T-cell (primary cell): ENCODE measurements around the gene CCDC38. TPM values are rescaled to one million over a fixed set of nuclear protein-coding genes. Genes with fewer than 3 reads are reported as not detected.
A peak's percentile ranks its signal among the peaks of the same experiment; 100 is the strongest.

Experiments
- ATAC-seq, 4 experiments: fragments of 200-7000 bp in 3 of 4; fragments of 150-1000 bp in 1 of 4; cut with Tn5 transposase; replicated peaks in 1 of 4; 1 replicate in 3 of 4; 2 replicates in 1 of 4; pipeline ENCODE4 v1.10.0; 2021; ENCODE audit warnings: moderate library complexity in 3 of 4, mild to moderate bottlenecking in 2 of 4, moderate number of reproducible peaks in 1 of 4
- CTCF ChIA-PET, 2 donors: fragments of 300-600 bp; sonication (Branson Sonifier 250); formaldehyde crosslinking; loops; one replicate each; lab custom pipeline; 2022; ENCODE audit warnings: antibody characterized with exemption in 2 of 2; lab: Charles Lee
- POLR2A ChIA-PET, 2 donors: fragments of 300-600 bp; sonication (Branson Sonifier 250); formaldehyde crosslinking; loops; one replicate each; lab custom pipeline; 2022; ENCODE audit warnings: antibody characterized with exemption in 2 of 2; lab: Charles Lee
- DNase-seq, 35 experiments: peaks; one replicate each; pipeline versions ENCODE4 v3.0.0 to v3.0.0-alpha.2; 2013 to 2023
- H3K27ac ChIP-seq: one replicate; pipeline ENCODE4 v1.5.1; 2013; ENCODE audit warnings: low read length
- H3K27me3 ChIP-seq, 2 experiments: replicated peaks in 1 of 2; 1 replicate in 1 of 2; 2 replicates in 1 of 2; pipeline versions ENCODE4 v1.6.1 to v1.7.0; 2013; ENCODE audit warnings: low read length in 1 of 2, mixed read lengths in 1 of 2; ENCODE audit not compliant: control insufficient read depth in 2 of 2, insufficient read depth in 2 of 2; ENCODE audit errors: extremely low read depth in 1 of 2
- H3K36me3 ChIP-seq, 2 donors: 1 replicate in 1 of 2; 2 replicates in 1 of 2; pipeline versions ENCODE4 v1.6.1 to v1.7.0; 2013; ENCODE audit warnings: low read length in 1 of 2; ENCODE audit not compliant: control insufficient read depth in 2 of 2, insufficient read depth in 1 of 2; ENCODE audit errors: extremely low read depth in 1 of 2
- H3K4me1 ChIP-seq, 2 experiments: 1 replicate in 1 of 2; 2 replicates in 1 of 2; pipeline versions ENCODE4 v1.6.1 to v1.7.0; 2013; ENCODE audit warnings: low read length in 2 of 2, mixed read lengths in 1 of 2; ENCODE audit not compliant: insufficient read depth in 2 of 2, control insufficient read depth in 1 of 2; ENCODE audit errors: extremely low read depth in 1 of 2
- H3K4me3 ChIP-seq, 2 donors: 1 replicate in 1 of 2; 2 replicates in 1 of 2; pipeline versions ENCODE4 v1.5.1 to v1.7.0; 2013; ENCODE audit warnings: mild to moderate bottlenecking in 2 of 2, low read length in 1 of 2, moderate library complexity in 1 of 2; ENCODE audit not compliant: control insufficient read depth in 1 of 2; ENCODE audit errors: extremely low read depth in 1 of 2
- H3K9me3 ChIP-seq: 2 replicates; pipeline ENCODE4 v1.7.0; 2013
- H3K27ac Mint-ChIP-seq, 2 donors: one replicate each; pipeline ENCODE4 v1.8.0; 2020 to 2021; ENCODE audit warnings: mild to moderate bottlenecking in 2 of 2, mixed read lengths in 2 of 2
- H3K27me3 Mint-ChIP-seq, 2 donors: one replicate each; pipeline ENCODE4 v1.8.0; 2021 to 2022; ENCODE audit warnings: mixed read lengths in 2 of 2
- H3K36me3 Mint-ChIP-seq: one replicate; pipeline ENCODE4 v1.8.0; 2021; ENCODE audit warnings: mixed read lengths
- H3K4me1 Mint-ChIP-seq, 3 donors: one replicate each; pipeline ENCODE4 v1.8.0; 2020 to 2022; ENCODE audit warnings: mixed read lengths in 3 of 3, mild to moderate bottlenecking in 1 of 3
- H3K4me3 Mint-ChIP-seq, 3 donors: one replicate each; pipeline ENCODE4 v1.8.0; 2020 to 2022; ENCODE audit warnings: mild to moderate bottlenecking in 3 of 3, mixed read lengths in 3 of 3, moderate library complexity in 3 of 3
- H3K9me3 Mint-ChIP-seq, 3 donors: one replicate each; pipeline ENCODE4 v1.8.0; 2020 to 2022; ENCODE audit warnings: mixed read lengths in 3 of 3
- WGBS: methylation state at CpG from one replicate; pipeline ENCODE4 v1.1.5; 2013; ENCODE audit warnings: missing lambda C conversion rate; ENCODE audit not compliant: insufficient coverage; 5-methylcytosine and 5-hydroxymethylcytosine counted together
- total RNA-seq, 35 experiments: library from RNA in 6 of 35; stranded (reverse) in 6 of 35; fragments of 120-200 nt in 1 of 35; gene quantifications; one replicate each; pipeline versions ENCODE4 v1.2.1 to v1.2.4 and lab custom pipeline; 2013 to 2026

CCDC38 gene
- total RNA-seq, 5 donors from 2014 or later (not counting 1 experiment from before 2014, with no cell fraction given): 0.14 to 1.4 (median 0.49) TPM; not detected in 2

DNA sequence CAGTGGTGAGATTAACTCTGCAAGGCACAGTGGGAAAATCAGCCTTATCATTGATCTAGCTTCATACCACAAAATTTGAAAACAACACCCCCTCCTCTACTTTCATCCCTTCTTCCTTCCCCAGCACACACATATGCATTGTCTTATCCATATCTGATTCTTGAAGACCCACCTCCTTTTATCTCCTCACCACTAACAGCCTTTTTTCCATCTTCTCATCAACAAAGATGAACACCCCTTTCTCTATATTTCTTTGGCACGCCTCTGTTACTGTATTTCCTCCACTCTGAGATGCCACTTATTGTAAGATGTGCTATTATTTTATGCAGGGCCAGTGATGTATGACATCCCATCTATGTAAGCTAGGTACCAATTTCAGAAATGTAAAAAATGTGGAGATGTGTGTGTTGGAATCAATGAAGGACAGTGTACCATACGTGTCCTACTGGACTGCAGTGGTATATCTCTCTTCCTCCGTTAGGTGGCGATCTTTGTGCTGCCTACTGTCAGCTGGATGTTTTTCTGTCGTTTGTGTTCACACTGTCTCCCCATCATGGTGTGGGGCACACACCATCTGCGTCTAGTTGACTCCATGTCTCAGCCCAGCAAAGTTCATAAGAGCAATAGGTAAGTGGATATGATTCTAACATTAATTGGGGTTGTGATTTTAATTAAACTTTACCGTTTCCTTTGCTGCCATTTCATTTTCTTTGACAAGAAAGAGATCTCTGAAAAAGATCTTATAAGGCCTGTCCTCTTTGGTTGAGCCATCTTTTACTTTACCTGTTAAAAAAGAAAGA is 24.0 kb downstream of the CCDC38 start:
- ATAC-seq (peak; percentile 86 to 97 (median 92)), DNase-seq (peak in 32 of 35 experiments; percentile 1 to 75 (median 25))
- ChIA-PET CTCF (interaction anchor here (0.6 to 4.5 kb wide), 12 partner anchors 25 to 603 kb away, joined by 3 to 86 read pairs (median 5); partner anchors contain the start of genes AMDHD1 (in 2 of the 2), CCDC38 (in 1 of the 2) and HAL (in 1 of the 2)), POLR2A (interaction anchor here in 1 of 2 donors (0.6 kb wide), 1 partner anchor 326 kb away, joined by 7 read pairs; no protein-coding TSS in a partner anchor)
- Histone ChIP-seq H3K36me3 (no peaks in the 10 kb centered on the region), H3K4me1 (no peaks in the 10 kb centered on the region), H3K4me3 (no peak overlapping the region), H3K27ac (no peak overlapping the region), H3K27me3 (peaks cover 0 to 3% of the 10 kb centered on the region in 2 experiments), H3K9me3 (no peaks in the 10 kb centered on the region)
- H3K4me1 Mint-ChIP-seq: no peaks in the 10 kb centered on the region
- H3K36me3 Mint-ChIP-seq: no peaks in the 10 kb centered on the region
- WGBS: 0% methylated on average over 2 of the region's 7 CpGs
- H3K27ac Mint-ChIP-seq: no peak overlapping the region
- H3K9me3 Mint-ChIP-seq: no peaks in the 10 kb centered on the region
- H3K27me3 Mint-ChIP-seq: peaks cover 0 to 1% of the 10 kb centered on the region in 2 donors
- H3K4me3 Mint-ChIP-seq: no peak overlapping the region

- H3K27me3 Mint-ChIP-seq: peaks cover 11 to 19% of the 10 kb centered on the region in 2 donors
- Histone ChIP-seq H3K27ac (no peak overlapping the region), H3K4me1 (no peaks in the 10 kb centered on the region), H3K9me3 (no peaks in the 10 kb centered on the region), H3K27me3 (peaks cover 0 to 3% of the 10 kb centered on the region in 2 experiments), H3K4me3 (no peak overlapping the region), H3K36me3 (no peaks in the 10 kb centered on the region)
- H3K9me3 Mint-ChIP-seq: no peaks in the 10 kb centered on the region
- WGBS: 100% methylated on average over 1 of the region's 3 CpGs
- H3K27ac Mint-ChIP-seq: no peak overlapping the region
- DNase-seq (no peak), ATAC-seq (no peak)
- ChIA-PET POLR2A (interaction anchor here in 1 of 2 donors (0.6 kb wide), 1 partner anchor 463 kb away, joined by 3 read pairs; no protein-coding TSS in a partner anchor), CTCF (interaction anchor here in 1 of 2 donors (0.5 kb wide), 1 partner anchor 51 kb away, joined by 4 read pairs; no protein-coding TSS in a partner anchor)
- H3K4me1 Mint-ChIP-seq: no peaks in the 10 kb centered on the region
- no peak overlapping the region for H3K4me3 Mint-ChIP-seq
- no peaks in the 10 kb centered on the region for H3K36me3 Mint-ChIP-seq
These were observed 32.5 kb downstream of the CCDC38 start for GRCh38 chr12:95909871-95910270.

GRCh38 chr12:95908573-95908972 is 33.8 kb downstream of the CCDC38 start:
- H3K4me3 Mint-ChIP-seq: no peak overlapping the region
- Histone ChIP-seq H3K9me3 (no peaks in the 10 kb centered on the region), H3K27me3 (peaks cover 0 to 3% of the 10 kb centered on the region in 2 experiments), H3K27ac (no peak overlapping the region), H3K4me3 (no peak overlapping the region), H3K36me3 (no peaks in the 10 kb centered on the region), H3K4me1 (no peaks in the 10 kb centered on the region)
- peaks cover 19 to 25% of the 10 kb centered on the region in 2 donors for H3K27me3 Mint-ChIP-seq
- DNase-seq: no peak
- ChIA-PET POLR2A (no interaction called here), CTCF (interaction anchor here in 1 of 2 donors (0.6 kb wide), 1 partner anchor 39 kb away, joined by 3 read pairs; no protein-coding TSS in a partner anchor)
- no peak for ATAC-seq
- H3K4me1 Mint-ChIP-seq: no peaks in the 10 kb centered on the region
- H3K36me3 Mint-ChIP-seq: no peaks in the 10 kb centered on the region
- no peak overlapping the region for H3K27ac Mint-ChIP-seq
- peaks cover 0 to 2% (median 0%) of the 10 kb centered on the region in 3 donors for H3K9me3 Mint-ChIP-seq

- ChIA-PET CTCF (no interaction called here), POLR2A (no interaction called here)
- peaks cover under 1 to 2% (median under 1%) of the 10 kb centered on the region in 3 donors for H3K9me3 Mint-ChIP-seq
- no peak overlapping the region for H3K27ac Mint-ChIP-seq
- no peak overlapping the region for H3K27ac ChIP-seq
- H3K4me1 ChIP-seq: no peaks in the 10 kb centered on the region
- DNase-seq (no peak), ATAC-seq (no peak)
- H3K27me3 ChIP-seq: peaks cover 0 to 10% of the 10 kb centered on the region in 2 experiments
- peaks cover 12 to 19% of the 10 kb centered on the region in 2 donors for H3K27me3 Mint-ChIP-seq
- H3K36me3 Mint-ChIP-seq: no peaks in the 10 kb centered on the region
- H3K4me3 ChIP-seq: no peak overlapping the region
- H3K4me3 Mint-ChIP-seq: no peak overlapping the region
- H3K9me3 ChIP-seq: peaks cover 4% of the 10 kb centered on the region
- WGBS: no CpG with 5 or more reads among the region's 4 CpGs
- no peaks in the 10 kb centered on the region for H3K36me3 ChIP-seq
- no peaks in the 10 kb centered on the region for H3K4me1 Mint-ChIP-seq
These were observed 44.3 kb downstream of the CCDC38 start for GRCh38 chr12:95898081-95898480.

- ChIA-PET CTCF (interaction anchor here in 1 of 2 donors (0.9 kb wide), 1 partner anchor 22 kb away, joined by 3 read pairs; no protein-coding TSS in a partner anchor), POLR2A (no interaction called here)
- DNase-seq (no peak), ATAC-seq (no peak)
- Histone ChIP-seq H3K27me3 (peaks cover 0 to 13% of the 10 kb centered on the region in 2 experiments), H3K27ac (no peak overlapping the region), H3K4me1 (no peaks in the 10 kb centered on the region), H3K4me3 (no peak overlapping the region), H3K36me3 (no peaks in the 10 kb centered on the region), H3K9me3 (no peaks in the 10 kb centered on the region)
- H3K27ac Mint-ChIP-seq: no peak overlapping the region
- H3K4me1 Mint-ChIP-seq: no peaks in the 10 kb centered on the region
- peaks cover 12 to 18% of the 10 kb centered on the region in 2 donors for H3K27me3 Mint-ChIP-seq
- H3K9me3 Mint-ChIP-seq: no peaks in the 10 kb centered on the region
- no peaks in the 10 kb centered on the region for H3K36me3 Mint-ChIP-seq
- no peak overlapping the region for H3K4me3 Mint-ChIP-seq
- WGBS: no CpG with 5 or more reads among the region's 4 CpGs
These were observed 45.6 kb downstream of the CCDC38 start for GRCh38 chr12:95896846-95897245.

- Histone ChIP-seq H3K27ac (no peak overlapping the region), H3K36me3 (no peaks in the 10 kb centered on the region), H3K9me3 (no peaks in the 10 kb centered on the region), H3K27me3 (peaks cover 0 to 20% of the 10 kb centered on the region in 2 experiments), H3K4me1 (no peaks in the 10 kb centered on the region), H3K4me3 (no peak overlapping the region)
- Mint-ChIP-seq H3K36me3 (no peaks in the 10 kb centered on the region), H3K4me3 (no peak overlapping the region), H3K27me3 (peaks cover 8 to 10% of the 10 kb centered on the region in 2 donors), H3K27ac (no peak overlapping the region), H3K4me1 (no peaks in the 10 kb centered on the region), H3K9me3 (no peaks in the 10 kb centered on the region)
- ChIA-PET CTCF (interaction anchor here in 1 of 2 donors (0.7 kb wide), 1 partner anchor 40 kb away, joined by 6 read pairs; no protein-coding TSS in a partner anchor), POLR2A (no interaction called here)
- WGBS: no CpG with 5 or more reads among the region's 3 CpGs
- DNase-seq: no peak
- ATAC-seq: no peak
These were observed 51.5 kb downstream of the CCDC38 start for GRCh38 chr12:95890958-95891357.
